Caco-2 (cell line): ENCODE measurements around the gene ARHGAP5. TPM values are rescaled to one million over a fixed set of nuclear protein-coding genes. Genes with fewer than 3 reads are reported as not detected.
A peak's percentile ranks its signal among the peaks of the same experiment; 100 is the strongest.

Experiments used
- BruUV-seq: library from RNA; stranded (reverse); fragments of 400-500 nt; replicated peaks from 2 replicates; lab custom pipeline; 2021; lab: Mats Ljungman, UMichigan
- CTCF ChIA-PET: fragments of 300-600 bp; sonication (Branson Sonifier 250); formaldehyde crosslinking; loops from one replicate; lab custom pipeline; 2022; ENCODE audit warnings: antibody characterized with exemption; lab: Charles Lee
- POLR2A ChIA-PET: fragments of 300-600 bp; sonication (Branson Sonifier 250); formaldehyde crosslinking; loops from one replicate; lab custom pipeline; 2022; ENCODE audit warnings: antibody characterized with exemption; lab: Charles Lee
- DNase-seq, 2 experiments: peaks; one replicate each; pipeline versions ENCODE4 v3.0.0 to v3.0.0-alpha.2; 2020 to 2022
- H3K27me3 ChIP-seq: replicated peaks from 2 replicates; pipeline ENCODE4 v1.6.0; 2011; ENCODE audit warnings: low read length; ENCODE audit not compliant: control insufficient read depth, insufficient read depth
- H3K36me3 ChIP-seq: 2 replicates; pipeline ENCODE4 v1.5.1; 2011; ENCODE audit warnings: low read length; ENCODE audit not compliant: control insufficient read depth, insufficient read depth
- H3K4me1 ChIP-seq: fragments of 250-450 bp; sonication (Bioruptor Pico); 2 replicates; pipeline ENCODE4 v1.5.1; 2020; ENCODE audit warnings: mild to moderate bottlenecking
- H3K4me3 ChIP-seq: 2 replicates; pipeline ENCODE4 v1.5.1; 2011; ENCODE audit warnings: low read depth, mild to moderate bottlenecking, control low read depth, low read length
- H3K9me3 ChIP-seq: fragments of 250-450 bp; sonication (Bioruptor Pico); 2 replicates; pipeline ENCODE4 v1.5.1; 2020; ENCODE audit warnings: mild to moderate bottlenecking, moderate library complexity
- H3K27ac Mint-ChIP-seq: one replicate; pipeline ENCODE4 v1.8.0; 2022; ENCODE audit warnings: mixed read lengths; ENCODE audit not compliant: unreplicated experiment
- H3K27me3 Mint-ChIP-seq: one replicate; pipeline ENCODE4 v1.8.0; 2022; ENCODE audit warnings: mixed read lengths; ENCODE audit not compliant: insufficient read depth, unreplicated experiment
- H3K36me3 Mint-ChIP-seq: one replicate; pipeline ENCODE4 v1.8.0; 2022; ENCODE audit warnings: mild to moderate bottlenecking, mixed read lengths; ENCODE audit not compliant: insufficient read depth, unreplicated experiment
- H3K4me1 Mint-ChIP-seq: one replicate; pipeline ENCODE4 v1.8.0; 2022; ENCODE audit warnings: low read depth, mixed read lengths; ENCODE audit not compliant: unreplicated experiment
- H3K4me3 Mint-ChIP-seq: one replicate; pipeline ENCODE4 v1.8.0; 2022; ENCODE audit warnings: mild to moderate bottlenecking, moderate library complexity, mixed read lengths; ENCODE audit not compliant: unreplicated experiment
- H3K9me3 Mint-ChIP-seq: one replicate; pipeline ENCODE4 v1.8.0; 2022; ENCODE audit warnings: mixed read lengths; ENCODE audit not compliant: unreplicated experiment
- CTCF ChIP-seq, 2 experiments: fragments of 200-600 bp in 1 of 2; IDR thresholded peaks; 1 replicate in 1 of 2; 2 replicates in 1 of 2; pipeline versions ENCODE4 v1.5.1 to v1.8.0; 2011 to 2022; ENCODE audit warnings: antibody characterized with exemption in 1 of 2, control low read depth in 1 of 2, inconsistent platforms in 1 of 2, low read depth in 1 of 2, low read length in 1 of 2, mild to moderate bottlenecking in 1 of 2, moderate library complexity in 1 of 2; ENCODE audit not compliant: insufficient read depth in 1 of 2, severe bottlenecking in 1 of 2, unreplicated experiment in 1 of 2
- intact Hi-C: fragments of 100-400 bp; cut with micrococcal nuclease; formaldehyde crosslinking; loops from one replicate; pipeline ENCODE4 v1.10.0; 2022; ENCODE audit not compliant: unreplicated experiment
- total RNA-seq: library from RNA; stranded (reverse); gene quantifications from 2 replicates; pipeline ENCODE4 v1.2.3, GENCODE V29; 2022

ARHGAP5 gene
- total RNA-seq, 1 experiment from 2014 or later, result 165 TPM

DNA sequence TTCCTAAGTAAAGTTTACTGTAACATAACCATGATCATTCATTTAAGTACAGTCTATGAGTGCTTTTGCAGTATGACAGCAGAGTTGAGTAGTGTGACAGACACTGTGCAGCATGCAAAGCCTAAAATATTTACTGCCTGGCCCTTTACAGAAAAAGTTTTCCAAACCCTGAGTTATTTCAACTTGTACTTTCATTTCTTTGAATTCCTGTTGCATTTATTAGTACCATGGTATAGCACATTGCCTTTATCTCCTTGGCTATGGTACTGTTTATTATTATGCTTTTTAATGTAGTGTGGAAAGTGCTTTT lies 6.2 kb downstream of the ARHGAP5 start:
- peaks cover 8% of the 10 kb centered on the region for H3K36me3 Mint-ChIP-seq
- peaks cover 57% of the 10 kb centered on the region for H3K4me1 Mint-ChIP-seq
- no peak overlapping the region for H3K27ac Mint-ChIP-seq
- no peak overlapping the region for H3K4me3 ChIP-seq
- no peaks in the 10 kb centered on the region for H3K36me3 ChIP-seq
- peaks cover 82% of the 10 kb centered on the region for H3K4me1 ChIP-seq
- H3K27me3 ChIP-seq, result no peaks in the 10 kb centered on the region
- DNase-seq, result no peak
- H3K4me3 Mint-ChIP-seq, result peak overlapping the region; percentile 39
- no peaks in the 10 kb centered on the region for H3K9me3 Mint-ChIP-seq
- H3K9me3 ChIP-seq, result no peaks in the 10 kb centered on the region
- H3K27me3 Mint-ChIP-seq, result no peaks in the 10 kb centered on the region
- BruUV-seq, result no TSS peak
- CTCF ChIA-PET, result no interaction called here
- no peak for TF ChIP-seq CTCF (IDR thresholded peaks at IDR 0.05; ENCODE audit: insufficient read depth in 1 of 2, low read depth in 1 of 2, low read length in 1 of 2, severe bottlenecking in 1 of 2, unreplicated experiment in 1 of 2)
- intact Hi-C loops, result no loop called here
- POLR2A ChIA-PET, result no interaction called here

DNA sequence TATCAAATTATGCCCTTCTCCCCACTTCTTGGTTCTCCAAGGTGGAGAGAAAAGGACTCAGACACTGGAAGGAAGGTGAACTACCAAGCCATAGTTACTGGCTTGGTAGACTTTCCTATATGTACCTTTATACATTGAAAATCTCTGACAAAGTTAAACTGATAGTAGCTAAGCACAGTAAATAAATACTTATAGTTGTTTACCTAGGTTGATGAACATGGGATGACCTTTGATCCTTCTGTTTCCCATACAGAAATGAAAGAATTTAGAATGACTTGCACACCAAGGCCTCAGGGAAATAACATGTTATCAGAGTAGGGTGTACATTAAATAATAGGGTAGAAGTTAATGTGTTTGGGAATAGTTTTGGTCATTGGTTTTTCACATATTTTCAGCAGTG lies 6.7 kb downstream of the ARHGAP5 start:
- Histone ChIP-seq H3K4me1 (peaks cover 87% of the 10 kb centered on the region), H3K36me3 (no peaks in the 10 kb centered on the region), H3K9me3 (no peaks in the 10 kb centered on the region), H3K4me3 (no peak overlapping the region), H3K27me3 (no peaks in the 10 kb centered on the region)
- H3K4me3 Mint-ChIP-seq, result peak overlapping the region; percentile 39
- no TSS peak for BruUV-seq
- H3K9me3 Mint-ChIP-seq, result no peaks in the 10 kb centered on the region
- ChIA-PET POLR2A (no interaction called here), CTCF (no interaction called here)
- H3K27me3 Mint-ChIP-seq, result no peaks in the 10 kb centered on the region
- H3K36me3 Mint-ChIP-seq, result peaks cover 6% of the 10 kb centered on the region
- peaks cover 57% of the 10 kb centered on the region for H3K4me1 Mint-ChIP-seq
- H3K27ac Mint-ChIP-seq, result no peak overlapping the region
- intact Hi-C loops, result no loop called here
- TF ChIP-seq CTCF (IDR thresholded peaks at IDR 0.05; ENCODE audit: insufficient read depth in 1 of 2, low read depth in 1 of 2, low read length in 1 of 2, severe bottlenecking in 1 of 2, unreplicated experiment in 1 of 2), result no peak
- peak in 1 of 2 experiments; percentile 19 for DNase-seq

DNA sequence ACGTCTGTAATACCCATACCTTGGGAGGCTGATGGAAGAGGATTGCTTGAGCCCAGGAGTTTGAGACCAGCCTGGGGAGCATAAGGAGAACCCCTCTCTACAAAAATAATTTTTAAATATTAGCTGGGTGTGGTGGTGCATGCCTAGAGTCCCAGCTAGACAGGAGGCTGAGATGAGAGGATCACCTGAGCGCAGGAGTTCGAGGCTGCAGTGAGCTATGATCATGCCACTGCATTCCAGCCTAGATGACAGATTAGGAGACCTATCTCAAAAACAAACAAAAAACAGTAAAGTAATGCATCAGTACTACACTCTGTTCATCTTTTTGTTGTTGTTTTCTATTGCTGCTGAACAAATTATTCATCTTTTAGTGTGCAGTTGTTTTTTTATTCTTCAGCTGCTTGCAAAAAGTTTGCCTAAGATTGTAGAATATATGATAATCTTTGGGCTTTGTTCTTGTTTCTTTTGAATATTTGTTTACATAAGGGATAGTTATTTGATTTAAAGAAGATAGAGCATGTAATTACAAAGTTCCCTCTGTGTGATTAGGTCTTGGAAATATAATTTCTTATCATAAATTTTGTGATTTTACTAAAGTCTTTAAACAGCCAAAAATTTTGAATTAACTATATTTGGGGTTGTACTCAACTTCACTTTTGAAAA lies 8.2 kb downstream of the ARHGAP5 start:
- Mint-ChIP-seq H3K27ac (peak overlapping the region; percentile 61), H3K4me1 (peaks cover 56% of the 10 kb centered on the region), H3K9me3 (no peaks in the 10 kb centered on the region), H3K36me3 (peaks cover 12% of the 10 kb centered on the region), H3K4me3 (peak overlapping the region; percentile 12), H3K27me3 (no peaks in the 10 kb centered on the region)
- H3K36me3 ChIP-seq, result no peaks in the 10 kb centered on the region
- intact Hi-C loops, result no loop called here
- TF ChIP-seq CTCF (IDR thresholded peaks at IDR 0.05; ENCODE audit: insufficient read depth in 1 of 2, low read depth in 1 of 2, low read length in 1 of 2, severe bottlenecking in 1 of 2, unreplicated experiment in 1 of 2), result no peak
- no peaks in the 10 kb centered on the region for H3K27me3 ChIP-seq
- CTCF ChIA-PET, result no interaction called here
- no peaks in the 10 kb centered on the region for H3K9me3 ChIP-seq
- H3K4me1 ChIP-seq, result peaks cover 85% of the 10 kb centered on the region
- no peak for DNase-seq
- no peak overlapping the region for H3K4me3 ChIP-seq
- POLR2A ChIA-PET, result interaction anchor here (0.5 to 1.1 kb wide), 3 partner anchors 9 to 1059 kb away, joined by 3 to 9 read pairs (median 4); partner anchors contain the start of gene ARHGAP5
- BruUV-seq, result no TSS peak
